ENCODE data around the gene MICALL2. TPM values are rescaled to one million over a fixed set of nuclear protein-coding genes. Genes with fewer than 3 reads are reported as not detected.

MICALL2 gene
- polyA plus RNA-seq, 1 donor, result 77.8 TPM

- H3K4me1 ChIP-seq (ENCODE audit: control insufficient read depth, insufficient read depth, low read length), result peaks cover 4% of the 10 kb centered on the region
- no peak overlapping the region for H3K4me3 ChIP-seq (ENCODE audit: low read length)
- WGBS (ENCODE audit: insufficient coverage, low lambda C conversion rate), result no CpG with 5 or more reads among the region's 12 CpGs
- no peak for DNase-seq
- no peaks in the 10 kb centered on the region for H3K9me3 ChIP-seq (ENCODE audit: control insufficient read depth, low read depth, low read length)
- no peaks in the 10 kb centered on the region for H3K36me3 ChIP-seq (ENCODE audit: control insufficient read depth, insufficient read depth, low read length)
- no peak overlapping the region for H3K27ac ChIP-seq (ENCODE audit: low read length)
- H3K27me3 ChIP-seq (ENCODE audit: control insufficient read depth, insufficient read depth, low read length), result peaks cover 24% of the 10 kb centered on the region
Measured at GRCh38 chr7:1424041-1424440, 35.2 kb downstream of the MICALL2 start.

GRCh38 chr7:1423264-1423811 is 35.9 kb downstream of the MICALL2 start:
- Histone ChIP-seq H3K4me3 (ENCODE audit: low read length) (no peak overlapping the region), H3K27ac (ENCODE audit: low read length) (no peak overlapping the region), H3K27me3 (ENCODE audit: control insufficient read depth, insufficient read depth, low read length) (peaks cover 17% of the 10 kb centered on the region), H3K36me3 (ENCODE audit: control insufficient read depth, insufficient read depth, low read length) (no peaks in the 10 kb centered on the region), H3K4me1 (ENCODE audit: control insufficient read depth, insufficient read depth, low read length) (peaks cover 4% of the 10 kb centered on the region), H3K9me3 (ENCODE audit: control insufficient read depth, low read depth, low read length) (no peaks in the 10 kb centered on the region)
- no peak for DNase-seq
- WGBS (ENCODE audit: insufficient coverage, low lambda C conversion rate), result 80% methylated on average over 3 of the region's 5 CpGs

GRCh38 chr7:1422512-1423263 is 36.6 kb downstream of the MICALL2 start:
- no CpG with 5 or more reads among the region's 24 CpGs for WGBS (ENCODE audit: insufficient coverage, low lambda C conversion rate)
- Histone ChIP-seq H3K9me3 (ENCODE audit: control insufficient read depth, low read depth, low read length) (no peaks in the 10 kb centered on the region), H3K4me3 (ENCODE audit: low read length) (no peak overlapping the region), H3K27me3 (ENCODE audit: control insufficient read depth, insufficient read depth, low read length) (peaks cover 17% of the 10 kb centered on the region), H3K27ac (ENCODE audit: low read length) (no peak overlapping the region), H3K4me1 (ENCODE audit: control insufficient read depth, insufficient read depth, low read length) (peaks cover 4% of the 10 kb centered on the region), H3K36me3 (ENCODE audit: control insufficient read depth, insufficient read depth, low read length) (no peaks in the 10 kb centered on the region)
- no peak for DNase-seq

GRCh38 chr7:1421946-1422345 is 37.3 kb downstream of the MICALL2 start:
- no peak overlapping the region for H3K27ac ChIP-seq (ENCODE audit: low read length)
- no peak for DNase-seq
- no peak overlapping the region for H3K4me3 ChIP-seq (ENCODE audit: low read length)
- H3K9me3 ChIP-seq (ENCODE audit: control insufficient read depth, low read depth, low read length), result no peaks in the 10 kb centered on the region
- WGBS (ENCODE audit: insufficient coverage, low lambda C conversion rate), result no CpG with 5 or more reads among the region's 8 CpGs
- H3K27me3 ChIP-seq (ENCODE audit: control insufficient read depth, insufficient read depth, low read length), result peaks cover 18% of the 10 kb centered on the region
- H3K4me1 ChIP-seq (ENCODE audit: control insufficient read depth, insufficient read depth, low read length), result peaks cover 4% of the 10 kb centered on the region
- H3K36me3 ChIP-seq (ENCODE audit: control insufficient read depth, insufficient read depth, low read length), result no peaks in the 10 kb centered on the region

DNA sequence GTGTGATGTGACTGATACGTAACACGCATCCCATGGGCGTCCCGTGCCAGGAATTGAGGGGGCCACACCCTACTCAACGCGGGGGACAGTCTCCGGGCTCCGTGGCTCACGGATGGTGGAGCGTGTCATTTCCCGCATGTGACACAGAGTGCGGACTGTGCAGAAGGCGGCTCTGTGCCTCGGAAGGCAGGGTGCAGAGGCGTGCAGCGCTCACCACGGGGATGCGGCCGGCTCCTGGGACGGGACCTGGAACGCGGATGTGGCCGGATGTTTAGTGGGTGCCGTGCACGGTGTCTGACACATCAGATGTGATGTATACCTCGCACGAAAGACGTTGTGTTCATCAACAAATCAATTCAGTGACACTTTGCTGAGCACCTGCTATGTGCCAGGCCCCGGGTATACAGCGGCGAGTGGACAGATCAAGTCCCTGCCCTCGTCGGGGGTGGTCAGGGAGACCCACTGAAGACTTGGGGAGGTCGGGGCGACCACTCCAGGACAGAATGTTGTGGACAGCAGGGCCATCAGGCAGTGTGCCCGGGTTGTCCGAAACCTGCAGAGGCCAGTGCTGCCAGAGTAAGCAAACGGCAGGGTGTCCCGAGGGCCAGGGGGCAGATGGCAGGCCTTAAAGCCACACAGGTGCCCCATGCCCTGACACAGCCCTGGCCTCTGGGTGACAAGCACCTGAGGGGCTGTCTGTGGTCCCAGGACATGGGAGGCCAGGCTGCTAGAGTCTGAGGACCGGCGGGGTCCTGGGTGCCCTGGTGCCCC is 38.1 kb downstream of the MICALL2 start:
- WGBS (ENCODE audit: insufficient coverage, low lambda C conversion rate), result no CpG with 5 or more reads among the region's 41 CpGs
- no peaks in the 10 kb centered on the region for H3K9me3 ChIP-seq (ENCODE audit: control insufficient read depth, low read depth, low read length)
- H3K36me3 ChIP-seq (ENCODE audit: control insufficient read depth, insufficient read depth, low read length), result no peaks in the 10 kb centered on the region
- peaks cover 26% of the 10 kb centered on the region for H3K27me3 ChIP-seq (ENCODE audit: control insufficient read depth, insufficient read depth, low read length)
- no peak overlapping the region for H3K4me3 ChIP-seq (ENCODE audit: low read length)
- H3K4me1 ChIP-seq (ENCODE audit: control insufficient read depth, insufficient read depth, low read length), result peaks cover 4% of the 10 kb centered on the region
- H3K27ac ChIP-seq (ENCODE audit: low read length), result no peak overlapping the region
- no peak for DNase-seq

- no peak for DNase-seq
- no CpG with 5 or more reads among the region's 7 CpGs for WGBS (ENCODE audit: insufficient coverage, low lambda C conversion rate)
- H3K36me3 ChIP-seq (ENCODE audit: control insufficient read depth, insufficient read depth, low read length), result no peaks in the 10 kb centered on the region
- H3K27ac ChIP-seq (ENCODE audit: low read length), result no peak overlapping the region
- no peak overlapping the region for H3K4me3 ChIP-seq (ENCODE audit: low read length)
- peaks cover 4% of the 10 kb centered on the region for H3K4me1 ChIP-seq (ENCODE audit: control insufficient read depth, insufficient read depth, low read length)
- peaks cover 26% of the 10 kb centered on the region for H3K27me3 ChIP-seq (ENCODE audit: control insufficient read depth, insufficient read depth, low read length)
- H3K9me3 ChIP-seq (ENCODE audit: control insufficient read depth, low read depth, low read length), result no peaks in the 10 kb centered on the region
Measured at GRCh38 chr7:1419688-1420087, 39.6 kb downstream of the MICALL2 start.

GRCh38 chr7:1419310-1419634 is 40.0 kb downstream of the MICALL2 start:
- Histone ChIP-seq H3K36me3 (ENCODE audit: control insufficient read depth, insufficient read depth, low read length) (no peaks in the 10 kb centered on the region), H3K9me3 (ENCODE audit: control insufficient read depth, low read depth, low read length) (no peaks in the 10 kb centered on the region), H3K27ac (ENCODE audit: low read length) (no peak overlapping the region), H3K4me3 (ENCODE audit: low read length) (no peak overlapping the region), H3K4me1 (ENCODE audit: control insufficient read depth, insufficient read depth, low read length) (peaks cover 4% of the 10 kb centered on the region), H3K27me3 (ENCODE audit: control insufficient read depth, insufficient read depth, low read length) (peaks cover 22% of the 10 kb centered on the region)
- 93% methylated on average over 3 of the region's 11 CpGs for WGBS (ENCODE audit: insufficient coverage, low lambda C conversion rate)
- DNase-seq, result no peak

DNA sequence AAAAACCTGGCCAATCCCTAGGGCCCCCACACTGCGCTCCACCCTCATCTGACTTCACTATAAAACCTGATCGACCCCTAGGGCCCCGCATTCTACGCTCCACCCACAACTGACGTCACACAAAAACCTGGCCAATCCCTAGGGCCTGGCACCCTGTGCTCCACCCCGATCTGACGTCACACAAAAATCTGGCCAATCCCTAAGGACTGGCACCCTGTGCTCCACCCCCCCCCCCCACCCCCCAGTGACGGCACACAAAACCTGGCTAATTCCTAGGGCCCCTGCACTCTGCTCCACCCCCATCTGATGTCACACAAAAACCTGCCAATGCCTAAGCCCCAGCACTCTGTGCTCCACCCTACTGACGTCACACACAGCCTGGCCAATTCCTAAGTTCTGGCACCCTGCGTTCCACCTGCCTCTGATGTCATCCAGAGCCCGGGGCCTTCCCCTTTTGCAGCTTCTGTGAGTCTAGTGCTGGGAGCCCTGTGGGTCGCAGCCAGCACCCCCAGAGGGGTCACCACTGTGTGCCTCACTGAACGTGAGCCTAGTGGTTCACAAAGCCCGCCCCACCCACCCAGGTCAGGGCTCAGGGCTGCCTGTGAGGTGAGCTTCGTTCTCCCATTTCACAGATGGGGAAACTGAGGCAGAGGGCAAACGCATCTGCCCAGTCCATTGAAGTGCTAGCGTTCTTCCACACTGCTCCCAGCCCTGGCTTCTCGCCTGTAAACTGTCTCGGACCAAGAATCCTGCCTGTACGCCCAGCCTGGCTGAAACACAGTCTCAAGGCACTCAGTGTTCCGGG is 40.6 kb downstream of the MICALL2 start:
- no peaks in the 10 kb centered on the region for H3K9me3 ChIP-seq (ENCODE audit: control insufficient read depth, low read depth, low read length)
- no peaks in the 10 kb centered on the region for H3K36me3 ChIP-seq (ENCODE audit: control insufficient read depth, insufficient read depth, low read length)
- no peak overlapping the region for H3K27ac ChIP-seq (ENCODE audit: low read length)
- no peak overlapping the region for H3K4me3 ChIP-seq (ENCODE audit: low read length)
- no CpG with 5 or more reads among the region's 21 CpGs for WGBS (ENCODE audit: insufficient coverage, low lambda C conversion rate)
- peaks cover 18% of the 10 kb centered on the region for H3K27me3 ChIP-seq (ENCODE audit: control insufficient read depth, insufficient read depth, low read length)
- no peak for DNase-seq
- H3K4me1 ChIP-seq (ENCODE audit: control insufficient read depth, insufficient read depth, low read length), result peaks cover 4% of the 10 kb centered on the region

DNA sequence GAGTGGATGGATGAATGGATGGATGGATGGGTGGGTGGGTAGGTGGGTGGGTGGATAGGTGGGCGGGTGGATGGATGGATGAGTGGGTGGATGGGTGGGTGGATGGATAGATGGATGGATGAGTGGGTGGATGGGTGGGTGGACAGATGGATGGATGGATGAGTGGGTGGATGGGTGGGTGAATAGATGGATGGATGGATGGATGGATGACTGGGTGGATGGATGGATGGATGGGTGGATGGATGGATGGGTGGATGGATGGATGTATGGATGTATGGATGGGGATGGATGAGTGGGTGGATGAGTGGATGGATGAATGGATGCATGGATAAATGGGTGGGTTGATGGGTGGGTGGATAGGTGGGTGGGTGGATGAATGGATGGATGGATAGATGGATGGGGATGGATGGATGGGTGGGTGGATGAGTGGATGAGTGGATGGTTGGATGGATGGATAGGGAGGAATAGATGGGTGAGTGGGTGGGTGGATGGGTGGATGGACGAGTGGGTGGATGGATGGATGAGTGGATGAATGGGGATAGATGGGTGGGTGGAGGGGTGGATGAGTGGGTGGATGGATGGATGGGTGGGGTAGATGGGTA is 43.8 kb downstream of the MICALL2 start:
- Histone ChIP-seq H3K4me3 (ENCODE audit: low read length) (no peak overlapping the region), H3K9me3 (ENCODE audit: control insufficient read depth, low read depth, low read length) (peaks cover 3% of the 10 kb centered on the region), H3K36me3 (ENCODE audit: control insufficient read depth, insufficient read depth, low read length) (no peaks in the 10 kb centered on the region), H3K27ac (ENCODE audit: low read length) (no peak overlapping the region), H3K27me3 (ENCODE audit: control insufficient read depth, insufficient read depth, low read length) (peaks cover 31% of the 10 kb centered on the region), H3K4me1 (ENCODE audit: control insufficient read depth, insufficient read depth, low read length) (no peaks in the 10 kb centered on the region)
- no peak for DNase-seq
- WGBS (ENCODE audit: insufficient coverage, low lambda C conversion rate), result no CpG with 5 or more reads among the region's 2 CpGs
